Mesothelial cell of epicardium (in vitro differentiated cells): ENCODE measurements around the gene RRP8. TPM values are rescaled to one million over a fixed set of nuclear protein-coding genes. Genes with fewer than 3 reads are reported as not detected.

Experiments used
- DNase-seq, 2 experiments: peaks; one replicate each; pipeline ENCODE4 v3.0.0; 2021; ENCODE audit warnings: low spot score in 2 of 2; ENCODE audit not compliant: unreplicated experiment in 2 of 2
- H3K27ac Mint-ChIP-seq: 2 replicates; pipeline ENCODE4 v1.8.0; 2021; ENCODE audit warnings: mixed read lengths
- H3K27me3 Mint-ChIP-seq: 2 replicates; pipeline ENCODE4 v1.8.0; 2021; ENCODE audit warnings: low read depth, mixed read lengths
- H3K36me3 Mint-ChIP-seq: 2 replicates; pipeline ENCODE4 v1.8.0; 2021; ENCODE audit warnings: mixed read lengths
- H3K4me1 Mint-ChIP-seq: 2 replicates; pipeline ENCODE4 v1.8.0; 2021; ENCODE audit warnings: mixed read lengths
- H3K4me3 Mint-ChIP-seq: 2 replicates; pipeline ENCODE4 v1.8.0; 2021; ENCODE audit warnings: mild to moderate bottlenecking, moderate library complexity, mixed read lengths
- H3K9me3 Mint-ChIP-seq: 2 replicates; pipeline ENCODE4 v1.8.0; 2021; ENCODE audit warnings: mixed read lengths
- CTCF ChIP-seq: fragments of 200-600 bp; sonication (generic); IDR thresholded peaks from one replicate; pipeline ENCODE4 v1.5.0; 2021; ENCODE audit warnings: antibody characterized with exemption; ENCODE audit not compliant: unreplicated experiment
- total RNA-seq: library from RNA; stranded (reverse); gene quantifications from 3 replicates; pipeline ENCODE4 v1.2.1, GENCODE V29; 2021

RRP8 gene
- total RNA-seq, 1 donor from 2014 or later = 18.6 TPM

GRCh38 chr11:6627762-6628241 is 24.4 kb upstream of the RRP8 start:
- Mint-ChIP-seq H3K4me1 (no peaks in the 10 kb centered on the region), H3K4me3 (no peak overlapping the region), H3K36me3 (peaks cover 42% of the 10 kb centered on the region), H3K27ac (no peak overlapping the region), H3K9me3 (no peaks in the 10 kb centered on the region), H3K27me3 (peaks cover 36% of the 10 kb centered on the region)
- no peak for TF ChIP-seq CTCF
- DNase-seq = no peak

- Mint-ChIP-seq H3K4me3 (no peak overlapping the region), H3K9me3 (no peaks in the 10 kb centered on the region), H3K4me1 (no peaks in the 10 kb centered on the region), H3K27me3 (peaks cover 36% of the 10 kb centered on the region), H3K36me3 (peaks cover 38% of the 10 kb centered on the region), H3K27ac (no peak overlapping the region)
- TF ChIP-seq CTCF = no peak
- DNase-seq = no peak
These were observed 23.8 kb upstream of the RRP8 start for GRCh38 chr11:6626971-6627761.

- no peaks in the 10 kb centered on the region for H3K4me1 Mint-ChIP-seq
These were observed 22.5 kb upstream of the RRP8 start for GRCh38 chr11:6625832-6626420.

GRCh38 chr11:6625156-6625831 is 21.9 kb upstream of the RRP8 start:
- Mint-ChIP-seq H3K36me3 (peaks cover 22% of the 10 kb centered on the region), H3K27me3 (peaks cover 18% of the 10 kb centered on the region), H3K4me1 (no peaks in the 10 kb centered on the region), H3K4me3 (no peak overlapping the region), H3K27ac (no peak overlapping the region), H3K9me3 (no peaks in the 10 kb centered on the region)
- no peak for TF ChIP-seq CTCF
- no peak for DNase-seq

More at GRCh38 chr11:6625832-6626420, 22.5 kb upstream of the RRP8 start:
- peaks cover 26% of the 10 kb centered on the region for H3K36me3 Mint-ChIP-seq
- no peak overlapping the region for H3K27ac Mint-ChIP-seq
- H3K27me3 Mint-ChIP-seq = peaks cover 24% of the 10 kb centered on the region
- H3K9me3 Mint-ChIP-seq = no peaks in the 10 kb centered on the region
- no peak for DNase-seq
- no peak overlapping the region for H3K4me3 Mint-ChIP-seq
- TF ChIP-seq CTCF = no peak

GRCh38 chr11:6623391-6624363 is 20.3 kb upstream of the RRP8 start:
- no peak for TF ChIP-seq CTCF
- no peaks in the 10 kb centered on the region for H3K9me3 Mint-ChIP-seq
- peaks cover 14% of the 10 kb centered on the region for H3K36me3 Mint-ChIP-seq
- H3K4me3 Mint-ChIP-seq = no peak overlapping the region
- DNase-seq = no peak
- H3K4me1 Mint-ChIP-seq = no peaks in the 10 kb centered on the region
- H3K27ac Mint-ChIP-seq = no peak overlapping the region
- peaks cover 5% of the 10 kb centered on the region for H3K27me3 Mint-ChIP-seq
